GM21786 (cell line): ENCODE data around the gene NCAPG2.
"Not testable (repeated sequence)": the region's sequence is repeated elsewhere in the genome, so short reads cannot be mapped to it uniquely, and the experiment has no call there.

Source experiments
- ATAC-seq: cut with Tn5 transposase; IDR thresholded peaks from one replicate; pipeline ENCODE4 v1.9.1; 2021; ENCODE audit not compliant: unreplicated experiment

Gene NCAPG2

GRCh38 chr7:158710651-158711102, 6.1 kb upstream of the NCAPG2 start:
- no peak for ATAC-seq

GRCh38 chr7:158707610-158708009, 3.0 kb upstream of the NCAPG2 start:
- no peak for ATAC-seq

GRCh38 chr7:158706710-158707590, 2.3 kb upstream of the NCAPG2 start:
- ATAC-seq = no peak

- ATAC-seq = no peak
Measured at GRCh38 chr7:158706273-158706704, 1.7 kb upstream of the NCAPG2 start.

GRCh38 chr7:158705234-158705850, 738 bp upstream of the NCAPG2 start:
- no peak for ATAC-seq

GRCh38 chr7:158703679-158704523, 703 bp downstream of the NCAPG2 start:
- ATAC-seq = not testable (repeated sequence)

- no peak for ATAC-seq
Measured at GRCh38 chr7:158702944-158703343, 1.7 kb downstream of the NCAPG2 start.

- no peak for ATAC-seq
Measured at GRCh38 chr7:158702196-158702595, 2.4 kb downstream of the NCAPG2 start.

GRCh38 chr7:158700008-158700407, 4.6 kb downstream of the NCAPG2 start:
- ATAC-seq = no peak

- no peak for ATAC-seq
Measured at GRCh38 chr7:158699341-158699740, 5.3 kb downstream of the NCAPG2 start.

GRCh38 chr7:158698657-158699195, 5.9 kb downstream of the NCAPG2 start:
- no peak for ATAC-seq

- not testable (repeated sequence) for ATAC-seq
Measured at GRCh38 chr7:158697597-158697996, 7.0 kb downstream of the NCAPG2 start.

- peak; percentile 78 for ATAC-seq
Measured at GRCh38 chr7:158695726-158696452, 8.7 kb downstream of the NCAPG2 start.

GRCh38 chr7:158695056-158695455, 9.5 kb downstream of the NCAPG2 start:
- no peak for ATAC-seq

GRCh38 chr7:158694650-158695049, 10.0 kb downstream of the NCAPG2 start:
- no peak for ATAC-seq

GRCh38 chr7:158689488-158689887, 15.1 kb downstream of the NCAPG2 start:
- no peak for ATAC-seq

GRCh38 chr7:158687406-158687805, 17.2 kb downstream of the NCAPG2 start:
- ATAC-seq = no peak

- no peak for ATAC-seq
Measured at GRCh38 chr7:158685693-158686092, 18.9 kb downstream of the NCAPG2 start.

GRCh38 chr7:158684329-158684728, 20.3 kb downstream of the NCAPG2 start:
- no peak for ATAC-seq

- ATAC-seq = no peak
Measured at GRCh38 chr7:158683541-158683940, 21.1 kb downstream of the NCAPG2 start.
